ENCODE results near the gene LRP8.

The LRP8 gene

GRCh38 chr1:53321776-53322602, 5.9 kb downstream of the LRP8 start:
- no peak for DNase-seq

GRCh38 chr1:53321366-53321765, 6.5 kb downstream of the LRP8 start:
- DNase-seq, result no peak

GRCh38 chr1:53320646-53321045, 7.2 kb downstream of the LRP8 start:
- no peak for DNase-seq

- no peak for DNase-seq
These were observed 8.4 kb downstream of the LRP8 start for GRCh38 chr1:53319296-53320101.

- no peak for DNase-seq
These were observed 10.0 kb downstream of the LRP8 start for GRCh38 chr1:53317646-53318539.

GRCh38 chr1:53316766-53317581, 10.9 kb downstream of the LRP8 start:
- DNase-seq, result no peak

GRCh38 chr1:53316424-53316765, 11.5 kb downstream of the LRP8 start:
- no peak for DNase-seq

- DNase-seq, result no peak
These were observed 12.1 kb downstream of the LRP8 start for GRCh38 chr1:53315456-53316423.

- no peak for DNase-seq
These were observed 12.8 kb downstream of the LRP8 start for GRCh38 chr1:53315046-53315445.

- DNase-seq, result no peak
These were observed 13.3 kb downstream of the LRP8 start for GRCh38 chr1:53314606-53315005.

- no peak for DNase-seq
These were observed 13.8 kb downstream of the LRP8 start for GRCh38 chr1:53314096-53314495.

- no peak for DNase-seq
These were observed 14.3 kb downstream of the LRP8 start for GRCh38 chr1:53313556-53313955.

GRCh38 chr1:53311702-53312305, 16.1 kb downstream of the LRP8 start:
- no peak for DNase-seq

GRCh38 chr1:53310847-53311681, 16.8 kb downstream of the LRP8 start:
- DNase-seq, result no peak

GRCh38 chr1:53309802-53310201, 18.1 kb downstream of the LRP8 start:
- no peak for DNase-seq

- no peak for DNase-seq
These were observed 19.4 kb downstream of the LRP8 start for GRCh38 chr1:53308506-53308905.

GRCh38 chr1:53307037-53307436, 20.8 kb downstream of the LRP8 start:
- DNase-seq, result no peak

- DNase-seq, result no peak
These were observed 21.7 kb downstream of the LRP8 start for GRCh38 chr1:53306168-53306567.

GRCh38 chr1:53305650-53306049, 22.2 kb downstream of the LRP8 start:
- no peak for DNase-seq

- no peak for DNase-seq
These were observed 23.3 kb downstream of the LRP8 start for GRCh38 chr1:53304527-53304926.

Data from CD4-positive, alpha-beta T cell treated with Interleukin-17A for 1 hour (primary cell).